HCT116 (cell line): Measurements from ENCODE around the gene RILPL2. TPM values are rescaled to one million over a fixed set of nuclear protein-coding genes. Genes with fewer than 3 reads are reported as not detected.
"Not testable (repeated sequence)": the region's sequence is repeated elsewhere in the genome, so short reads cannot be mapped to it uniquely, and the experiment has no call there.

Source experiments
- ATAC-seq: fragments of 200-7000 bp; cut with Tn5 transposase; 2 replicates; pipeline ENCODE4 v1.9.1; 2020; ENCODE audit warnings: mild to moderate bottlenecking, moderate library complexity
- BruUV-seq: library from RNA; stranded (reverse); fragments of 400-500 nt; replicated peaks from 2 replicates; lab custom pipeline; 2021; lab: Mats Ljungman, UMichigan
- CTCF ChIA-PET: fragments of 300-600 bp; sonication (Branson Sonifier 250); formaldehyde crosslinking; loops from one replicate; lab custom pipeline; 2021; ENCODE audit warnings: antibody characterized with exemption; lab: Charles Lee
- POLR2A ChIA-PET: fragments of 300-600, 350-600 bp; sonication (Branson Sonifier 250); formaldehyde crosslinking; loops from one replicate; lab custom pipeline; 2021; ENCODE audit warnings: antibody characterized with exemption; lab: Charles Lee
- RAD21 ChIA-PET, 2 experiments: fragments of 300-600 bp; sonication (Branson Sonifier 250); formaldehyde crosslinking; loops; one replicate each; lab custom pipeline; 2023; ENCODE audit warnings: low total read pairs in 2 of 2; ENCODE audit not compliant: uncharacterized antibody in 2 of 2, unreplicated experiment in 2 of 2, low non-redundant PET in 1 of 2; lab: Charles Lee
- DNase-seq: peaks from one replicate; pipeline ENCODE4 v3.0.0-alpha.2; 2010; ENCODE audit warnings: low read depth, low spot score
- H2AFZ ChIP-seq: fragments of 200-600 bp; shearing (Covaris generic), sonication (generic); 2 replicates; pipeline ENCODE4 v1.6.1; 2017; ENCODE audit warnings: low read depth, mixed run types, mixed read lengths, antibody characterized with exemption, low read length; ENCODE audit not compliant: poor library complexity, severe bottlenecking
- H3K27ac ChIP-seq: 2 replicates; pipeline ENCODE4 v1.5.1; 2012; ENCODE audit warnings: low read depth, low read length
- H3K27me3 ChIP-seq: fragments of 200-600 bp; sonication (generic); 2 replicates; pipeline ENCODE4 v1.6.1; 2016; ENCODE audit warnings: mixed run types, low read length, mixed read lengths; ENCODE audit not compliant: insufficient read depth
- H3K36me3 ChIP-seq, 2 experiments: fragments of 200-500 bp in 1 of 2; fragments of 200-600 bp in 1 of 2; sonication (Bioruptor generic) in 1 of 2; sonication (generic) in 1 of 2; 2 replicates each; pipeline versions ENCODE4 v1.5.1 to v1.6.1; 2014 to 2016; ENCODE audit warnings: low read length in 2 of 2, inconsistent platforms in 1 of 2, mixed read lengths in 1 of 2, mixed run types in 1 of 2; ENCODE audit not compliant: insufficient read depth in 2 of 2, control insufficient read depth in 1 of 2
- H3K4me1 ChIP-seq, 2 experiments: fragments of 200-600 bp in 1 of 2; sonication (generic) in 1 of 2; 2 replicates each; pipeline versions ENCODE4 v1.5.1 to v1.6.1; 2012 to 2017; ENCODE audit warnings: low read length in 2 of 2, inconsistent platforms in 1 of 2, mild to moderate bottlenecking in 1 of 2, mixed read lengths in 1 of 2, mixed run types in 1 of 2, moderate library complexity in 1 of 2; ENCODE audit not compliant: insufficient read depth in 2 of 2, control insufficient read depth in 1 of 2
- H3K4me2 ChIP-seq: fragments of 200-600 bp; sonication (generic); 2 replicates; pipeline ENCODE4 v1.6.1; 2017; ENCODE audit warnings: mixed run types, low read length, mixed read lengths
- H3K4me3 ChIP-seq, 2 experiments: fragments of 200-600 bp in 1 of 2; sonication (generic) in 1 of 2; replicated peaks in 1 of 2; 2 replicates each; pipeline ENCODE4 v1.5.1; 2011 to 2016; ENCODE audit warnings: low read length in 2 of 2, control low read depth in 1 of 2, low read depth in 1 of 2, mild to moderate bottlenecking in 1 of 2, mixed read lengths in 1 of 2, mixed run types in 1 of 2
- H3K79me2 ChIP-seq: fragments of 200-600 bp; sonication (generic); 2 replicates; pipeline ENCODE4 v1.6.1; 2017; ENCODE audit warnings: mild to moderate bottlenecking, mixed run types, low read length, moderate library complexity, mixed read lengths; ENCODE audit not compliant: insufficient read depth
- H3K9ac ChIP-seq: fragments of 200-600 bp; sonication (generic); 2 replicates; pipeline ENCODE4 v1.6.1; 2016; ENCODE audit warnings: low read length, mixed read lengths
- H3K9me2 ChIP-seq: fragments of 200-600 bp; sonication (generic), shearing (Covaris generic); 2 replicates; pipeline ENCODE4 v1.6.1; 2017; ENCODE audit warnings: mixed run types, mild to moderate bottlenecking, moderate library complexity; ENCODE audit not compliant: insufficient read depth
- H3K9me3 ChIP-seq, 2 experiments: fragments of 200-500 bp in 1 of 2; fragments of 200-600 bp in 1 of 2; sonication (Bioruptor generic) in 1 of 2; sonication (generic) in 1 of 2; 2 replicates each; pipeline ENCODE4 v1.6.1; 2014 to 2017; ENCODE audit warnings: low read length in 2 of 2, mixed read lengths in 2 of 2, inconsistent platforms in 1 of 2, low read depth in 1 of 2, mild to moderate bottlenecking in 1 of 2, mixed run types in 1 of 2, moderate library complexity in 1 of 2; ENCODE audit not compliant: control insufficient read depth in 1 of 2, insufficient read depth in 1 of 2
- H4K20me1 ChIP-seq: fragments of 200-600 bp; sonication (generic), shearing (Covaris generic); 2 replicates; pipeline ENCODE4 v1.6.1; 2017; ENCODE audit warnings: mixed run types, mild to moderate bottlenecking, moderate library complexity; ENCODE audit not compliant: insufficient read depth
- EZH2 ChIP-seq: fragments of 200-600 bp; sonication (generic); IDR thresholded peaks from 2 replicates; pipeline ENCODE4 v1.6.1; 2017; ENCODE audit warnings: antibody characterized with exemption, mixed run types
- REST ChIP-seq: IDR thresholded peaks from 2 replicates; pipeline ENCODE4 v1.6.1; 2012; ENCODE audit warnings: low read depth
- YY1 ChIP-seq: IDR thresholded peaks from 2 replicates; pipeline ENCODE4 v1.6.1; 2011; ENCODE audit warnings: low read length, low read depth, moderate library complexity, mild to moderate bottlenecking; ENCODE audit not compliant: insufficient replicate concordance; ENCODE audit errors: extremely low read depth
- intact Hi-C: fragments of 100-400 bp; cut with micrococcal nuclease; formaldehyde crosslinking; loops from 2 replicates; pipeline ENCODE4 v1.10.0; 2022
- total RNA-seq: library from RNA; stranded (reverse); gene quantifications from one replicate; pipeline ENCODE4 v1.2.1, GENCODE V29; 2021; ENCODE audit not compliant: unreplicated experiment

Gene RILPL2
- total RNA-seq, 1 experiment from 2014 or later = 2.3 TPM

DNA sequence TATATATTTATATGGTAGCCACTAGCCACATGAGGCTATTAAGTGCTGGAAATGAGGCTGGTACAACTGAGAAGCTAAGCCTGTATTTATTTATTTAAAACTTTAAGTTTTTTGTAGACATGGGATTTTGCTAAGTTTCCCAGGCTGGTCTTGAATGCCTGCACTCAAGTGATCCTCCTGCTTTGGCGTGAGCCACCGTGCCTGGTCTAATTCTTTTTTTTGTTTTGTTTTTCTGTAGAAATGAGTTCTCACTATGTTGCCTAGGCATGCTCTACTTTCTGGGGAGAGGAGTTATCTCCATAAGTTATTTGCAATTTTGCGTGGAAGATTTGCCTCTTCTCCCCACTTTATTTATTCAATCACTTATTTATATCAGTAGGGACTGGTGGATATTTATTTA is 16.7 kb upstream of the RILPL2 start:
- no peaks in the 10 kb centered on the region for H3K36me3 ChIP-seq
- no peaks in the 10 kb centered on the region for H3K27me3 ChIP-seq
- H3K9me2 ChIP-seq = no peaks in the 10 kb centered on the region
- H4K20me1 ChIP-seq = no peaks in the 10 kb centered on the region
- peak overlapping the region; percentile 82 for H2AFZ ChIP-seq
- CTCF ChIA-PET = no interaction called here
- H3K27ac ChIP-seq = no peak overlapping the region
- TF ChIP-seq REST (no peak), YY1 (no peak), EZH2 (no peak)
- TF ChIP-seq, all 23 proteins: peak for 0
- Histone ChIP-seq H3K9ac (no peak overlapping the region), H3K9me3 (no peaks in the 10 kb centered on the region), H3K4me1 (peaks cover 0 to 4% of the 10 kb centered on the region in 2 experiments; a peak in 1 of 4 replicates), H3K4me3 (no peak overlapping the region), H3K4me2 (no peak overlapping the region), H3K79me2 (no peaks in the 10 kb centered on the region)
- RAD21 ChIA-PET = no interaction called here
- ATAC-seq = no peak
- POLR2A ChIA-PET = no interaction called here
- BruUV-seq = no TSS peak
- DNase-seq = no peak
- intact Hi-C loops = no loop called here

- intact Hi-C loops, BruUV-seq, H3K36me3 ChIP-seq, CTCF ChIA-PET, H3K27ac ChIP-seq, H3K4me3 ChIP-seq, DNase-seq, H4K20me1 ChIP-seq, H3K27me3 ChIP-seq, H3K9me2 ChIP-seq, H3K9me3 ChIP-seq, H3K79me2 ChIP-seq, H2AFZ ChIP-seq, H3K9ac ChIP-seq, H3K4me2 ChIP-seq, H3K4me1 ChIP-seq: not testable (repeated sequence)
- ATAC-seq = peak; percentile 11; the same call in 1 of the 2 replicates
- ChIA-PET RAD21 (interaction anchor here in 1 of 2 experiments (1.0 kb wide), 1 partner anchor 43 kb away, joined by 3 read pairs; no protein-coding TSS in a partner anchor), POLR2A (interaction anchor here (0.7 kb wide), 1 partner anchor 150 kb away, joined by 8 read pairs; no protein-coding TSS in a partner anchor)
Measured at GRCh38 chr12:123452276-123452550, 15.7 kb upstream of the RILPL2 start.
